GM21360 (cell line): ENCODE measurements around the gene ADD2.

ENCODE experiments used
- ATAC-seq: cut with Tn5 transposase; IDR thresholded peaks from one replicate; pipeline ENCODE4 v1.9.1; 2021; ENCODE audit warnings: mild to moderate bottlenecking, moderate library complexity; ENCODE audit not compliant: unreplicated experiment

ADD2 gene

DNA sequence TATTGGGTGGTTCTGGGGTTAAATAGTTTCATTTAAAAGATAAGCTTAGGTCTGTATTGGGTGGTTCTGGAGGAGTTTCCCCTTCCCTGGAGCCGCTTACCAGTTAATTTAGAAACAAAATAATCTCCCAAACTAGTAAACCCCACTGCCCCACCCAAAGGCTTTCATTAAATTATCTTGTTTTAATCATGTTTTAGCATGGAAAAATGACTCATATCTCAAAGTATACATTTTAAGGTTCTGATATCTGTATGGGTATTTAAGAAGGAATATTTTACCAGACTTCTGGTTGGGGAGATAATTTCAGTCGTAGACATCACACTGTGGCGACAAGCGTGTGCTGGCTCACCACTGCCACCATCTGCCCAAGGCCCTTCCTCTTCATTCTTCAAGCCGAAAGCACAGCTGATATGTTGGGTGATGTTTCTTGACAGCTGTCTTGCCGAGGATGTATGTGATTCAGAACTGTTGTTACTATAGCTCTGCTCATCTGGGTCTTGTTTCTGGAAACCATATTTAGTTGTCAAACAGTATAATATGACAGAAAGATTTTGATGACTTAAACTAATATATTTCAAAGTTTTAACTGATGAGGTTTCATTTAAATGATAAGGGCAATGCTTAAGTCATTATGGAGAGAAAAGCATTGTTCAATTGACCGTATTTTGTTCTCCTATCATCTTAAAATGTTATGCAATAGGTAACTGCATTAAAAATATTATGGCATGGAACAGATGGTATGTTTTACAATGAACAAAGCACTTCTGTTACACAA is 17.3 kb upstream of the ADD2 start:
- no peak for ATAC-seq

DNA sequence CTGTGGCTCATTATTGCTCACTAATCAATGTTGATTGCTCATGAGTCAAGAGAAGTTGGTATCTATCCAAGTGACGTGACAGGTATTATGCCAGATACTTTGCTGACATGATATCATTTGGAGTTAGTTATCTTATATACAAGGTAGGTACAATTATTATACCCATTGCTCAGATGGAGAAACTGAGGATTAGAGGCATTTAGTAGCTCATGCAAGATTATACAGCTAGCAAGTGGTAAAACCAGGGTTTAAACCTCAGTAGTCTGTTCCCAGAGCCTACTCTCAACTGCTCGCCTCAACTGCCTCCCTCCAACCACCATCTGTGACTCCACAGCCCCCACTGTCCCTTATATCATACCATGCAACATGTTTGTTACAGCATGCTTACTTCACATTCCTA is 16.3 kb upstream of the ADD2 start:
- no peak for ATAC-seq

DNA sequence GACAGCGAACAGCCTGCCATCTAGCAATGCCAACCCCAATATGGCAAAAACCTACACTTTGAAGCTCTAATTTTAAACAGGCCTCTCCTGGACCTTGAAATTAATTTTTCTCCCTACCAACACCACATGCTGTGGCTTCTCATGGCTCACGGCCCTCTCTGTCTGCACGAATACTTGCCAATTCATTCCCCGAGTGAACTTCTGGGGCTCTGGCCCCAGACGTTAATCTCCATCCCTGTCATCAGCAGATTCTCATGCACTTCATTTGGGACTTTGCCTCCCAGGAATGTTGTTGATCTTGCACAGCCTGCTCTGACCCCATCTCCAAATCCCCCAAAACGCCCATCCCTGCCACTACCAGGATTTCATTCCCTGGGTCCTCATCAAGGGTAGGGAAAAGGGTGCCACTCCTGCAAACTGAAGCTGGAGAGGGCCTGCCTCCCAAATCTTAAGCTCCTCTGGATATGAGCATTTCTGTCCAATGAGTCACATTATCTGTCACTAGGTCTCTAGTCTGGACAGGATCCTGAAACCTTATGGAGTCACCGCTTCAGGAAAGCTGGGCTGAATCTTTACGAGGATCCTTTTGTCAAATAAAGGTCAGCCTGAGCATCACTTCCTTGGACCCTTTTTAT is 12.0 kb upstream of the ADD2 start:
- ATAC-seq = no peak

DNA sequence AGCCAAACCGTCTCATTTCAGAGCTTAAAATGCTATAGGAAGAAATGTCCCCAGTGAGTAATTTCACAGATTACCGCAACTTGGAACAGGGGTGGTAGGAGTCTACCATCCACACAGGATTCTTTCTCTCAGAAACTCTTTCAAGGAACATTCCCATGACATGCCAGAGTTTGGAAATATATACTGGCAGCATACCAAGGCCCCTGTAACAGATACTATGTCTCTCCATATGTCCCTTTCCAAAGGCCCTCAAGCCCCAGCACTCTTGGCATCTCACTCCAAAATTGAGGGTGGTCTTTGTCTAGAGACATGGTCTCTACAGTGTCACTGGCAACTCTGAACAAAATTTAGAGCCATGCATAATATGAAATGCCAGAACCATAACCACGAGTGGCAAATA is 11.5 kb upstream of the ADD2 start:
- no peak for ATAC-seq

DNA sequence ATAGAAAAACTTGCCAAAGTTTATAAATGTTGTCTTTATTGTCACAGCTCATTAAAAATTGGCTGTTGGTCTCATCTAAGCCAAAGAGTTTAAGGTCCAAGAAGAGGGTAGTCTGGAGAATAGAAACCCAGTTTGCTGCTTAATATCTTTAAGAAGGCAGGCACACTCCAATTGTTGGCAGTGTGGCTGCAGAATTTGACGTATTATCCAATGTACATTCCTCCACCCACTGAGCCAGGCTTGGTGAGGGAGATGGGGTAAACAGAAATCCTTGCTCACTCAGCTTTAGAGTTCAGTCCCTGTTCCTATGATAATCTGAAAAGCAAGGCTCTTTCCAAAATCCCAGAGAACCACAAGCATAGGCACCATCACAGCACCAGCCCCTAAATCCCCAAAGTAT is 10.7 kb upstream of the ADD2 start:
- no peak for ATAC-seq

DNA sequence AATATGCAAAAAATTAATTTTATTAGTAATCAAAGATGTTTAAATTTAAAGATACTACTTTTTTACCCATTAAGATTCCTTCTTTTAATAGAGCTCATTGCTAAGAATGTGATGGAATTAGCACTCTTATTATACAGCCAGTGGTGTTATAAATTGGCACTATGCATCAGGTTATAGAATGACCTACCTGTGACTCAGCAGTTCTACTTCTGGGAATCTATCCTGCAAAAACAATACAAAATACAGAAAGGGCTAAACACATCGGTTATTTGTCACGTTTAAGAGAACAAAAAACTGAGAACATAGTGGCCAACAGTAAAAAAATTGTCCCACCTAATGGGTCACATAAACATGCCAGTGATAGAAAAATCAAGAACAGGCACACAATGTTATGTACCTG is 9.4 kb upstream of the ADD2 start:
- ATAC-seq = no peak

DNA sequence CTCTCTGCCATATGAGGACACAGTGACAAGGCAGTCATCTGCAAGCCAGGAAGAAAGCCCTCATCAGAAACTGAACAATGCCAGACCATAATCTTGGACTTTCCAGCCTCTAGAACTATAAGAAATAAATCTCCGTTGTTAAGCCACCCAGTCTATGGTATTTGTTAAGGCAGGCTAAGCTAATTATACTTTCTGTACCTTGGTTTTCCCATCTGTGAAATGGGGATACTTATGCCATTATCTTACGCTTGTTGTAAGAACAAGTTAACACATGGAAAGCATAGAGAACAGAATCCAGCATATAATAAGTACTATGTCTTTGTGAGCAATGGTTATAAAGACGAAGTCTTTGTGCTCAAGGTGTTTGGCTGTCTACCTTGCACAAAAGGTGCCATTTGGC is 8.3 kb upstream of the ADD2 start:
- no peak for ATAC-seq

DNA sequence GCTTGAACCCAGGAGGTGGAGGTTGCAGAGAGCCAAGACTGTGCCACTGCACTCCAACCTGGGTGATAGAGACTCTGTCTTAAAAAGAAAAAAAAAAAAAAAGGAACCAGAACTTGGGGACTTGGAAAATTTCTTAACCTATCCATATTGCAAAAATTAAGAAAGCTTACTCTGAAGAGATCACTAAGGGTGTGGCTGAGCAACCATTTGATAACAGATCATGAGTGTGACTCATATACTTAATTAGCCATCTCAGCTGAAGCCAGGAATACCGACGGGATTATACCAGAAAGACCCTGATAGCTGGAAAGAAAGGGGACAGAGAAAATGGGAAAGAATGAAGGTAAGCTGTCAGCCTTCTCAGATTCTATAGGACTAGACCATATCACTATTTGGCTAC is 7.1 kb upstream of the ADD2 start:
- no peak for ATAC-seq

DNA sequence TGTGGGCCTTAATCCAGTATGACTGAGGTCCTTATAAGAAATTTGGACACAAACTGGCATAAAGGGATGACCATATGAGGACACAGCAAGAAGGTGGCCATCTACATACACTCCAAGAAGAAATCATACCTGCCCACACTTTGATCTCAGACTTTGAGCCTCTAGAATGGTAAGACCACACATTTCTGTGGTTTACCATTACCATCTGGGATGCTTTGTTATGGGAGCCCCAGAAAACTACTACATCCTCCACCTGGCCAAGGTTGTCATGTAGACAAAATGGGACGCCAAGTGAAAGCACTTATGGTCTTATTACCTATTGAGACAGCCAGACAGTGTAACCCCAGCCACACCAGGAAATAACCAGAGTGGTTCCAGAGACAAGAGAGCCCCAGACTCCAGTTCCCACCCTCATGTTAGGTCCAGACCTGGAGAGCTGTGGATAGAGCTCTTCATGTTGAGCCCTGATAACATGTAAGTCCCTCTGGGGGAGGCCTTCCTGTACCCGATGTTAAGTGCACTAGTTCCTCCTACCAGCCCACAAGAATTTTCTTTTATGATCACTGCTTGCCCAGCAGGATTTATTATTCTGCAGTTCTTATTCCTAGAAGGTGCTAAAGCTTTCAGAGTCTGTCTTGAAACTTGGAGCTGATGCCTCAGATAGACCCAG is 4.6 kb upstream of the ADD2 start:
- ATAC-seq = no peak

DNA sequence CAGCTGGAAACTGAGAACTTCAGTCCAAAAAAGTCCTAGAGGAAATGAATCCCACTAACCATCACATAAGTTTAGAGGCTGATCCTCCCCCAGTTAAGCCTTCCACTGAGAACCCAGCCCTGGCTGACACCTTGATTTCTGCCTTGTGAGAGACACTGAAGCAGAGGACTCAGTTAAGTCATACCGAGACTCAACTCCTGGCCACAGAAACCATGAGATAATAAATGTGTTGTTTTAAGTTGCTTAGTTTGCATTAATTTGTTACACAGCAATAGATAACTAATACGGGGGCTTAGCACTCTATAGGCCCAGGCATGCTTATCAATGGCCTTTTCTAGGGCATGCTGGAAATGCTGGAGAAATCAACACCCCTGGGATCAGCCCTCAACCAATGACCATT is 3.4 kb upstream of the ADD2 start:
- ATAC-seq = no peak

DNA sequence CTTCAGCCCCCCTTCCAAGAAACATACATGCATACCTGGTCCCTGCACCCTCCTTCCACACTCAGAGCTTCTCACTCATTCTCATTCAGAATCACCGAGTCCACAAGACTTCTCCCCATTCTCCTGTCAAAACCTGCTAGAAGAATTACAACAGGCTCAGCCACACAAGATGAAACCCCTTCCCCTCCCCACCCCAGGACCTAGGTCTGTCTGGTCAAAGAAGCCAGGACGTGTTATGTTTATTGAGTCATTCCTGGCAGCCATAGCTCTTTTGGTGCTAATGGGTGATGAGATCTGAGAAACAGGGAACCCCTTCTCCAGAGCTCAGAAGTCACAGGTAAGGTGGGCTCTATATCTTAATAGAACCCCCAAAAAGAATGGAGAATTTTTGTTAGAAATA is 1.4 kb upstream of the ADD2 start:
- ATAC-seq = no peak

DNA sequence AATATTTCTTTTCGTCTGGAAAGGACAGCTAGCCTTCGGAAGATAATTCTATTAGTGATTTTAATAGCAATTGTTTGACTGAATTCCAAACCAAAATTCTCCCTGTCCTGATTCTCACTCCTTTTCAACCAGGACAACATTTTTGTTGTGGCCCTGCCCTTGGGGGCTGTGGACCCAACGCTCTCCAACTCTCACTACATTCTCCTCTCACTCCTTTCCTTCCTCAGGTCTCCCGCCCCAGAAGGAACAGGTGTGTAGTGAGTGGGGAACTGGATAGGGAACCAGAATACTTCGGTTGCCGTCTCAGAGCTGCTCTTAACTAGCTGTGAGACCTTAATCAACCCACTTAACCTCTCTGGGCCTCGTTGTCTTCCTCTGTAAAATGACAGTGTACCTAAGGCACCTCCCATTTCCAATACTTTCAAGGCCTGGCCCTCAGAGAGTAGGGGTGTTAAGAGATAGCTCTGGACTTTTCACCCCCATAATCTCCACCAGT is 638 bp upstream of the ADD2 start:
- ATAC-seq = no peak

DNA sequence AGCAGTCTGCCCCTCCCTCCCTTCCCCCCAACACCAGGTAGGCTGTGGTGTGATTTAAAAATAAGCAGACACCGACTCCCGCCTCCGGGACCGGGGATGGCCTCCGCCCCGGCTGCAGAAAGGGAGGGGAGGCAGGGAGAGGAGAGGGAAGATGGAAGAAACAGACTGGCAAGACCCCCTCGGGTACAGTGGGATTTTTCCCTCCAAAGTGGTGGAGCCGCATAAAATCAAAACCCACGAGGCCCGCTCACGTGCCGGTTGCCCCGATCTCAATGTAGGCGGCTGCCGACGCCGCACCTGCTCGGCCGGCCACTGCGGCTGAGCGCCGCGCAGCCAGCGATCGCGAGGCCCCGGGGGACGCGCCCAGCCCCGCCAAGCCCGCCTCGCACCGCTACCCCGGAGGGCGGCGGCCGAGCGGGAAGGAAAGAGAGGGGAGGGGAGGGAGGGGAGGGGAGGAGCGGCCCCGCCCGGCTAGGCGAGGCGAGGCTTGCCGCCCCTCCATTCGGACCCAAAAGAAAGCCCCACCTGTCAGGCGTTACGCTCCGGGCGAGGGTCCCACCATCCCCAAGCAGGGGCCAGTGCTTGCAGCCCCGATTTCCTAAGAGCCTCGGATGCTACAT is 811 bp downstream of the ADD2 start:
- ATAC-seq = no peak

DNA sequence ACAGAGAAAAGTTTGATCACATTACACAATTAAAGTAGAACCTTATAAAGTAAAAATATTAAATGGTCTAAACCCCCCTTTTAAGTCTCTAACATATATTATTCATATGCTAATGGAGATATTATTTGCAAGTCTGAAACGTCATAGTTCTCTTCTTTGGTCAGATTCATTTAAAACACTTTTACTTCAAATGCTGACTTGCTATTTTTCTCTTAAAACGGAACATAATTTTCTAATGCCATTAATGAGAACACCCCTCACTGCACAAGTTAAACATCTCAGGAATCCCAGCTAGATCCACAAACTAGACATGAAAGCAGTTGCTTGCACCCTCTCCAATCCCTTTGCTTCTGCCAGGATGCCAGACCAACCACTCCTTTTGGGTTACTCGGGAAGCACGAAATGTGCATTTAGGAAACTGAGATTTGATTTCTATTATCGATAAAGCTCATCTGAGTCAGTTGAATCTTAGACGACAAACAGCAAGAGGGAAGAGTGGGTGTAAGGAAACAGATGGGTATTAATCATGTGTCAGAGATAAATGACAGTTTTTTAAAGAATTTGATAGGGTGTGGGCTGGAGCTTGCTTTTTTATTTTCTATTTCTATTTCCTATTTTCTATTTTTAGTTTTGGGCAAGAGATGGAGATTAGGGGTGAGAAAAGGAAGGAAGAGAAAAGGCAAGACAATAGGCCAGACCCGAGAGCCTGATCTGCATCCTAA is 1.5 kb downstream of the ADD2 start:
- no peak for ATAC-seq

DNA sequence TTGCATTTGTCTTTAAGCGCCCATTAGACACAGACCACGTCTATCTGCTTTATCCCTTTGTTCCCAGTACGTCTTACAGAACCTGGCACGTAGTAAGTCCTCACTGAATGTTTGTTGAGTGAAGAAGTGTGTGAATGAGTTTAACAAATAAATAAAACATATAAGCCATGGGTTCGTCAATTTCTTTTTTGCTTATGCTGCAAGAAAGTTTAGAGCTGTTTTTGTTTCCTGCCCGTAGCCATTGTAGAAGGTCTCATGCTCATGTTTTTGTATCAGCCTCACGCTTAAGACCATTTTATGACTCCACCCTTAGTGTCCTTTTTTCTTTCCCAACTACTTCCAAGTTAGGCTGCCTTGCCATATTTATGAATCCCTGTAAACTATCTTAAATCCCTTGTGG is 2.5 kb downstream of the ADD2 start:
- no peak for ATAC-seq

DNA sequence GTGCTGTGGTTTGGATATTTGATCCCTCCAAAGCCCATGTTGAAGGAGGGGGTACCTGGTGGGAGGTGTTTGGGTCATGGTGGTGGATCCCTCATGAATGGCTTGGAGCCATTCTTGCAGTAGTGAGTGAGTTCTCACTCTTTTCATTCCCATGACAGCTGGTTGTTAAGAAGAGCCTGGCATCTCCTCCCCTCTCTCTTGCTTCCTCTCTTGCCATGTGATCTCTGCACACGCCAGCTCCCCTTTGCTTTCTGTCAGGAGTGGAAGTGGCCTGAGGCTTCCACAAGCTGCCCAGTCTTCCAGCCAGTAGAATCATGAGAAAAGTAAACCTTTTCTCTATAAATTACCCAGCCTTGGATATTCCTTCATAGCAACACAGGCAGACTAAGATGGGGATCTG is 8.6 kb downstream of the ADD2 start:
- no peak for ATAC-seq

DNA sequence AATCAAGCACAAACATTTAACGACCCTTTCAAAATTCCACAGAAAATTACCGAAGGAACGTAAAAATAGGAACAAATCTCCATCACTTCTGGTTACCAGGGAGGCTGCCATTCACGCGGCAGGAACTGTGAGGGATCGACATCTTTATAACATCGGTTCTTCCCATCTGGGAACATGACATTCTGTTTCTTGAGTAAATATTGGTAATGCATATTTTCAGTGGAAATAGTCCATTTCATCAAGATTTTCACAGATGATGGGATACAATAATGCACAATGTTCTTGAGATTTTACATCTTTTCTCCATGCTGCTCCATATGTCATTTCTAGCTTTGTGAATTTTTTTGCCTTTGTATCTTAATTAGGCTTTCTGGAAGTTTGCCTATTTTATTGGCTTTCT is 10.0 kb downstream of the ADD2 start:
- no peak for ATAC-seq

DNA sequence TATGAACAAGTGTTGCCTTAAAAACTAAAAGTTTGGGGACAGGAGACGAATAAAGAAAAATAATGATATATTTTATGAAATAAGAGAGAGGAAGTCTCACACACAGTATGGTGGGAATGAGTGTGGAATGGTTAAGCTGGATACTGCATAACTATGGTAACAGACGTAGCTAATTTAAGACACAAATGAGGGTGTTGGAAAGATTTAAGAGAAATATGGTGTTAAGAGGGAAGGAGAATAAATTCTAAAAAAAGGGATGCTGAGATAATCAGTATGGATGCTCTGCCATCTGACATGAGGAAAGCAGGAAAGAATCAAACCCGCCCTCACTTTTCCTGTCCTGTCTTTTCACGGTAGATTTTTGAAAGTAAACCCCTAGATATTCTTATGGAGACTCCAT is 10.6 kb downstream of the ADD2 start:
- ATAC-seq = no peak

DNA sequence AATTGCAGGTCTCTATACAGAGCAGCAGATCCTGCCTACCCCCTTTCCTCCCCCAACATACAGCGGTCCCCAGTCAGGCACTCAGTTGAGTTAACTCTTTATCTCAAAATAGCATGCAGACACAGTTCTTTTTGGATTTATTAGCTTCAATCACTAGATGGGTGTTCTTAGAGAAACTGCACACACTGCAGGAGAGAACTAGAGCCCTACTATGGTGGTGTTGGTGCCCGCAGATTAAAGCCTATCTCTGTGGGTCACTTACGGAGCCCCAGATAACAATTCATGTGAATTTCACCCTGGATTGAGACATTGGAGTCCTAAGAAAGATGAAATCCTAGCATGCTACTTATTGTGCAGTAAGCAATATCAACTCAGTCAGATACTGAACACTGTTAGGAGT is 11.9 kb downstream of the ADD2 start:
- ATAC-seq = no peak

DNA sequence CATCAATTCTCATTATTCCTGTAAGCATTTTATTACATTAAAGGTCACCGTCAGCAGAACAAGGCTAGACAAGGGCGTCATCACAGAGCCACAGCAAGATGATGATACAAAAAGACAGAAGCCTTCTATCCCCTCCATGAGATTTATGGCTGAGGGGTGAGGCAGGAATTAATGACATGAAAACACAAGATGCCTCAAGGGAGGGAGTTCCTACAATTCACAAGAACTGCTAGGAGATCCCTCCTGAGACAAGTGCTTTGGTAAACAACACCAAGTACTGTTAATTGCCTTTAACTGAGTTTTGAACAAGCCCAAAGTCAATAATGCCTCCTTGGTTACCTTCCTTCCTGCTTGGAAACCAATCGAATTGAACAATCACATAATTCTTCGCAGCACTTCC is 14.1 kb downstream of the ADD2 start:
- ATAC-seq = no peak

DNA sequence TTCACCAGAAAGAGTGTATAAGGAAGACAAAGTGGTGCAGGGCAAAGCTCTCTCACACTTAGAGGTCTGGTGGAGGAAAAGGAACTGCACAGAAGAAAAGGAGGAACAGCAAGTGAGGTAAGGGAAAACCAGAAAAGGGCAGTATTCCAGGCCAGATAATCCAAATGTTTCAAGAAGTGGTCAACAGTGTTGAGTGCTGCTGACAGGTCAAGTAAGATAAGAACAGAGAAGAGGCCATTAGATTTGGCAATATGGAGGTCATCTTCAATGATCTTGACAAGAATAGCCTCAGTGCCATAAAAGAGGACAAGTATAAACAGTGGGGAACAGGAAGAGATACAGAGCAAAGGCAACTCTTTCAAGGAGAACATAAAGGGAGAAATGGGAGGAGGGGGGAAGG is 15.0 kb downstream of the ADD2 start:
- no peak for ATAC-seq
